COLO829 (cell line): Measurements from ENCODE around the gene ATP5F1E.
A peak's percentile ranks its signal among the peaks of the same experiment; 100 is the strongest.

Experiments
- DNase-seq: peaks from one replicate; pipeline ENCODE4 v3.0.0; 2012; ENCODE audit warnings: low spot score

ATP5F1E gene

DNA sequence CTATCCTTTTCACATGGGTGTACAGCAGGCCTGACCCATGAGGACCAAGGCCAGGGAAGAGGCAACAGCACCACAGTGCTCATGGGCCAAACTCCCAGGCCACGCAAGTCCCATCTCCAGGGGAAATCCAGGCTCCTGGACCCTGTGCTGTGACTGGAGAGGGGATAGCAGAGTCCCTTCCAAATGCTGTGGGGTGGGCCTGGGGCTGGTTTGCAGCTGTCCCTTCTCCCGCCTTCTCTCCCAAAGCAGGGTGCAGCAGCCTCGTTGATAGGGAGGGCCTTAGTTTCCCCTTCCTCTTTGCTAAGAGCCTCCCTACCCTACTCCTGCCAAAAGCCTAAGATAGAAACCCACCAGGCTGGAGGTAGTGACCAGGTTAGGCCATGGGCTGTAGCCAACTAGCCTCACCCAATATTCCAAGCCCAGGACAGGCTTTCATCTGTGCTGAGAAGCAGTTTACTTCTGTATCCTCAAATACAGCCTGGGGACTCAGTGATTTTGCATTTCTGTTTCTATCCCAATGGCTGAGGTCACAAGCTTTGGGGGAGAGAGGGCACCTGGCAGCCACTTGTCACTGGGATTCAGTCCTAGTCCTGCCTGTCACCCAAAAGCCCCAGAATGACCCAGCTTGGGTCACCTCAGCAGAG, 26.5 kb downstream of the ATP5F1E start:
- no peak for DNase-seq

- peak; percentile 74 for DNase-seq
These were observed 27.2 kb downstream of the ATP5F1E start for GRCh38 chr20:59004763-59005522.

DNA sequence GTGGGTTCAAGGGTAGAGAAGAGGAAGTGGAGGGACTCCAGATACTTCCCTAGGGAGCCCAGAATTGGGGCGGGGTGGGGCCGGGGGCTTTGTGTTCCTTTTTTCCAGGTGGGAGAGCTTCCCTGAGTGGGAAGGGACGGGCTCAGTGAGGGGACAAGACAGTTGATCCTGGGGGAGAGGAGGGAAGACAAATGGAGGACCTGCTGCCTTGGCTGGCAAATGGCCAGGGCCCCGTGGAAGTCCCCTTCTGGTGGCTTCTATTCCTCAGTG, 27.7 kb downstream of the ATP5F1E start:
- no peak for DNase-seq

DNA sequence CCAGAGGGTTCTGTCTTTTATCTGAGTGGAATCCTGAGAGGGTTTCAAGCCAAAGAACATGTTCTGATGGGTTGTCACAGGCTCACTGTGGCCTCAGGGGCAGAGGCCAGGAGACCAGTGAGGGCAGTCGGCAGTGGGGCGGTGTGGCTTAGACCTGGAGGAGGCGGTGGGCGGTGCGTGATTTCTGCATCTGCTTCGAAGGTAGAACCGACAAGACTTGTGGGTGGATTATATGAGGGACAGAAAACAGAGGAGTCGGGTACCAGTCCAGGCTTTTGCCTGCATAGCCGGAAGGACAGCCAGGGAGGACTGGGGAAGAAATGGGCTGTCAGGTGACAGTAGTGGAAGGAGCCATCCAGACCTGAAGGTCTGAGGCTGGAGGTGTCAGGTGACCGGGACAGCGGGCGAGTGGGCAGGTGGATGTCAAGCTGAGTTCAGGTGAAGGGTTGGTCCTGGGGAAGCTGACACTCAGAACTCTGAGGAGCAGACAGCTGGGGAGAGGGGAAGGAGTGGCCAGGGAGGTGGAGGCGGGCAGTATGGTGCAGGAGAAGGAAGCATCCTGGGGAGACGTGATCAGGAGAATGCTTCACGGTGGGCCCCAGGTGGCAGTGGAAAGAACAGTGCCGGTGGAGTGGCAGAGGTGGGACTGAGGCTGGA, 28.2 kb downstream of the ATP5F1E start:
- no peak for DNase-seq

- DNase-seq, result no peak
These were observed 29.2 kb downstream of the ATP5F1E start for GRCh38 chr20:59002874-59003399.

- no peak for DNase-seq
These were observed 29.7 kb downstream of the ATP5F1E start for GRCh38 chr20:59002388-59002787.

GRCh38 chr20:59001449-59002171, 30.5 kb downstream of the ATP5F1E start:
- DNase-seq, result no peak

- no peak for DNase-seq
These were observed 31.1 kb downstream of the ATP5F1E start for GRCh38 chr20:59001068-59001448.

DNA sequence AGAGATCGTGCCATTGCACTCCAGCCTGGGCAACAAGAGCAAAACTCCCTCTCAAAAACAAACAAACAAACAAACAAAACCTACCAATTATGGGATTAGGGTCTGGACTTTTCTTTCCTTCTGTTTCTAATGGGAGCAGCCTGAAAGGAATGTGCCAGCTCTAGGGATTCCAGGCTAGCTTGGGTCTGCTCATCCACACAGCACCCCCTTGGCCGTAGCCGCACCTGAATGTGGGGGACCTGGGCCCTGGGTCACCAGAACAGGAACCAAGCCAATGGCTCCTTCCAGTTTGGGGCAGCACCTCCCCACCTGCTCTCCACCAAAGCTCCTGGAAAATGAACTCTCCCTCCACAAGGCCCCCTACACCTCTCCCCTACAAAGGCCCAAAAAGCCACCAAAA, 31.8 kb downstream of the ATP5F1E start:
- DNase-seq, result no peak

GRCh38 chr20:58998656-58999055, 33.5 kb downstream of the ATP5F1E start:
- DNase-seq, result no peak

- DNase-seq, result no peak
These were observed 34.9 kb downstream of the ATP5F1E start for GRCh38 chr20:58997141-58997770.

GRCh38 chr20:58996226-58996611, 35.9 kb downstream of the ATP5F1E start:
- no peak for DNase-seq

DNA sequence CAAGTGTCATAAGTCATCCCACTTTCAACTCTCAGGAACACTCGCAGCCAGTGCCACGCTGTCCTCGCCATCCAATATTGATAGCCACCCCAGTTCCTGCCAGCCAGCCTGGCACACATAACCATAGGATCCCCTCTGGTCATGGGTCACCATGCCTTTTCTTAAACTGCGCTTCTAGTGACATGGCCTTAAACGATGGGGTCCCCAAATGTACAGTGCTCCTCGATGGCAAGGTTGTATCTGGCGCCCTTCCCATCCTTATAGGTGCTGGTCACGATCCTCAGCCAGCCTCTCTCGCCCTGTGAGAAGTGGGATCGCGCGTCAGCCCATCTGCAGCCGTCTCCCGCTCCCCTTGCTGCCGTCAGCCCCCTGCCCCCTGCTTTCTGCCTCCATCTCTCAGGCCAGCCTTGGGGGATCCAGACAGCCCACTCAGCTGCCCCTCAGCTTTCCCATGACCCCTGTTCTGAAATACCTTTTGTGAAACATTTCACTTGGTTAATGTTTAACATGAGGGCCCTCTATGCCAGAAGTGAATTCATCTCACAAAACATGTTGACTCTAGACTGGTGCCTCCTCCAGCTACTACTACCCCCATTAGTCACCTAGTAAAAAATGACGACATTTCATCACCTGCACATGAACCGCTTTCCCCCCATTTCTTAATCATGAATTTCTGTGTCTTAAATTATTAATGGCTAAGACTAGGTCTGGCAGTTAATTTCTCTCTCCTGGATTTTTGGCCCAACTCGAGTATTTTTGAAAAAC, 36.5 kb downstream of the ATP5F1E start:
- no peak for DNase-seq

DNA sequence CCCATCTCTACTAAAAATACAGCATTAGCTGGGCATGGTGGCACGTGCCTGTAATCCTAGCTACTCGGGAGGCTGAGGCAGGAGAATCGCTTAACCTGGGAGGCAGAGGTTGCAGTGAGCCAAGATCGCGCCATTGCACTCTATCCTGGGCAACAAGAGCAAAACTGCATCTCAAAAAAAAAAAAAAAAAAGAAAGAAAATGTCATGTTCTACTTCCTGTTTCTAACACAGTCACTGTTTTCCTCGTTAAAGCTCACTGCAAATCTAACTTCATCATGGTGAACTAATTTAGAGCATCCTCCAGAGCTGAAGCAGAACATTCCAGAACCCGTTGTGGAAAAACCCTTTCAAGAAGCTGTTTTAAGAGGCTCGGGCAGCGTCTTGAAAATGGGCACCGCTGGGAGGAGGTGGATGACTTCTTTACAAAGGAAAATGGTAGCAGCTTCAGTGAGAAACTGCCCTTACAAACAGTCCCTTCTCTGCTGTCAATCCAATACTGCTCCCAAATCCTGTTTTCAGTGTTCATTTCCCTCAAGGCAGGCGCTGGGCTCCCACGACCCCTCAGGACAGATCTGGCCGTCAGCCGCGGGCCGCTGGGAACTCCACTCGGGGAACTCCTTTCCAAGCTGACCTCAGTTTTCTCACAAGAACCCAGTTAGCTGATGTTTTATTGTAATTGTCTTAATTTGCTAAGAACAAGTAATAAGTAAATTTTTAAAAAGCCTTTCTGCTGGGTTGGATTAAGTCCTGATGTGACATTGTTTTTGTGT, 37.6 kb downstream of the ATP5F1E start:
- no peak for DNase-seq

DNA sequence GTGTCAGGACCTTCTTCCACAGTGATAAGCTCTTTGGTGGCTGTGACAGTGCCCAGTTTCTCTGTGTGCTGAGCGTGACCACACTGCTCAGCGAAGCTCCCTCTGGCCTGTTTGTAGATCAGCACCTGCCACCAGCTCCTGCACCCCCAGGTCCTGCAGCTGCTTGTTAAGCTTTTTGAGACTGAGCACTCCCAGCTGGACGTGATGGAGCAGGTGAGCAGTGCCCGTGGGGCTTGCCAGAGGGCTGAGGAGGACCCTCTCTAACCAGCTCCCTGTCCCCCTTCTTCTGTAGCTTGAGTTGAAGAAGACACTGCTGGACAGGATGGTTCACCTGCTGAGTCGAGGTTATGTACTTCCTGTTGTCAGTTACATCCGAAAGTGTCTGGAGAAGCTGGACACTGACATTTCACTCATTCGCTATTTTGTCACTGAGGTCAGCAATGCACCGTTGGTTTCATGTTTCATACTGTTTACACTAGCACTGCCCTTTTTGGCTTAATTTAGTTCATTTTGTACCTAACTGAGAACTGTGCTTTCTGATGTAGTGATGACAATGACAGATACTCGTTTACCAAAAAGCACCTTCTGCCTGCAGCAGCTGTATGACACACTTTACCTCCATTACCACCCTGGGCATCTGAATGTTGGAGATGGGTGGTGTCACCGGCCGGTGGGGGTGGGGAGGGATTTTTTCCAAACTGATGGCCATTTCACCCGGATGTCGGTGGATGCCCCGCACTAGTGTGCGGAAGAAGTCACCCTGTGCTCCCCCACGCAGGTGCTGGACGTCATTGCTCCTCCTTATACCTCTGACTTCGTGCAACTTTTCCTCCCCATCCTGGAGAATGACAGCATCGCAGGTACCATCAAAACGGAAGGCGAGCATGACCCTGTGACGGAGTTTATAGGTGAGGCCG, 38.5 kb downstream of the ATP5F1E start:
- DNase-seq, result no peak

DNA sequence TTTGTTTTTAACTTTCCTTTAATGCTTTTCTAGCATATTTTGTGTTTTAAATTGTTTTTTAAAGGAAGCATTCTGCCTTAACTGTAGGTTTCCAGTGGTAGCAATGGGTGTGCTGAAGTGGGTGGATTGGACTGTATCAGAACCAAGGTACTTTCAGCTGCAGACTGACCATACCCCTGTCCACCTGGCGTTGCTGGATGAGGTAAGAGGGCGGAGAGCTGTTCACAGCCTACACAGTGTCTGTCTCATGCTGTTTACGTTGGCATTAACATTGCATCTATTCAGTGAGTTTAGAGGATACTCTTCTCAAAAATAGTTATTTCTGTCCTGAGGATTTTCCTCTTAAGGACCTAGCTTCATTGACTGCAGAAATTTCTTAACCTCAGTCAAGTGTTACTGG, 39.2 kb downstream of the ATP5F1E start:
- no peak for DNase-seq

DNA sequence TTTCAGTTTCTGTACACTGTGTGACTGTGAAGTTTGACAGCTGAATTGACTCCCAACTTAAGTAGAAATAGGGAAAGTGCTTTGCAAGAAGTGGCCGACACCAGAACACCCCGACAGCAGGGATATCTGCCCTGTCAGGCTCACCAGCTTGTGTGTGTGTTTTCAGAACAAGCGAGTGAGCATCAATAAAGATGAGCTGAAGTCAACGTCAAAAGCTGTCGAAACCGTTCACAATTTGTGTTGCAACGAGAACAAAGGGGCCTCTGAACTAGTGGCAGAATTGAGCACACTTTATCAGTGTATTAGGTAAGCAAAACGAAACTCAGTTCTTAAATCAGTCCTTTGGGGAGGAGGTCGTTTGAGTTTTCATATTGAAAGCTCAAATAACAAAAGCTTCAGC, 40.4 kb downstream of the ATP5F1E start:
- no peak for DNase-seq

GRCh38 chr20:58990651-58991445, 41.3 kb downstream of the ATP5F1E start:
- DNase-seq, result no peak

GRCh38 chr20:58989196-58989595, 42.9 kb downstream of the ATP5F1E start:
- DNase-seq, result no peak
